Hippocampal formation (tissue), 2 donors: Measurements from ENCODE around the gene KIF18B.

ENCODE experiments used
- DNase-seq, 2 donors: peaks; one replicate each; lab custom pipeline; 2025; lab: John Stamatoyannopoulos, UW

Gene KIF18B

DNA sequence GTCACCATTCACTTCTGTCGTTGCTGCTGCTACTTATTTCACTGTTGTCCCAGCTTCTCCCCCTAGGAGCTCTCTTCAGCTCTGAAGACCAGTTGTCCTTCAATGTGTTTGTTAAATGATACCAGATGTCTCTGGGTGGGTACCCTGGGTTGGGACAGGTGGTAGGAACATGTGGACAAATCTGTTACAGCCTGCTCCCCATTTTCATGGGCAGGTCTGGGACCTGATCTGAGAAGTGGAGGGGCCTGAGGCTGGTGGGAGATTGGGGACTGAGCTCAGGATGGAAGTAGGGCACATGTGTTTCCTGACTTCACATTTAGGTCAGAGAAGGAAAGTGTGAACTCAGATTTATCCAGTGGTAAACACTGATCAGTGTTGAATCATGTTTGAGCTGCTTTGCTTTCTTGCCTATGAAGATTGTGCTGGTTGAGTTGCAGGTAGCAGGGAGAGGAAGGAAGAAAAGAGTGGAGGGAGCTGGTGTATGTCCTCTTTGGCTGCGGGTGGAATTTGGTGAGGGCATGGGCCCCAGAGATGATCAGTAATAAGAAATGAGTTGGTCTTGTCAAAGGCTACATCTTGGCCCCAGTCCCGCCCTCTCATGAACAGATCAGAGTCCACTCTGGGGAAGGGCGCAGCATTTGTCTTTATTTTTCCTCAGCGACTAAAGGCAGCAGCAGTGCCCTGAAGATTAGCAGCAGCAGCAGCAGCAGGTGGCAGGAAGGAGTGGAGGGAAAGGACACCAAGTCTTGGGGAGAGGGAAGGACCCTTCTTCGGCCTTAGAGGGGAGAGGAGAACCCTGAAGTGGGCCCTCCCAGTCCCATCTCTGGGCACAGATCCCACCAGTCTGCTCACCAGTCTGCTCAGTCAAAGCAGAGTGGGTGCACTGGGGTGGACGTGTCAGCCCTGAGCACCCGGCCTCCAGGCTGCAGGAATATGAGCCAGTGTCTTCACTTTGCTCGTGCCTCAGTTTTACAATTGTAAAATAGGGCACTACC is 42.3 kb downstream of the KIF18B start:
- no peak for DNase-seq

DNA sequence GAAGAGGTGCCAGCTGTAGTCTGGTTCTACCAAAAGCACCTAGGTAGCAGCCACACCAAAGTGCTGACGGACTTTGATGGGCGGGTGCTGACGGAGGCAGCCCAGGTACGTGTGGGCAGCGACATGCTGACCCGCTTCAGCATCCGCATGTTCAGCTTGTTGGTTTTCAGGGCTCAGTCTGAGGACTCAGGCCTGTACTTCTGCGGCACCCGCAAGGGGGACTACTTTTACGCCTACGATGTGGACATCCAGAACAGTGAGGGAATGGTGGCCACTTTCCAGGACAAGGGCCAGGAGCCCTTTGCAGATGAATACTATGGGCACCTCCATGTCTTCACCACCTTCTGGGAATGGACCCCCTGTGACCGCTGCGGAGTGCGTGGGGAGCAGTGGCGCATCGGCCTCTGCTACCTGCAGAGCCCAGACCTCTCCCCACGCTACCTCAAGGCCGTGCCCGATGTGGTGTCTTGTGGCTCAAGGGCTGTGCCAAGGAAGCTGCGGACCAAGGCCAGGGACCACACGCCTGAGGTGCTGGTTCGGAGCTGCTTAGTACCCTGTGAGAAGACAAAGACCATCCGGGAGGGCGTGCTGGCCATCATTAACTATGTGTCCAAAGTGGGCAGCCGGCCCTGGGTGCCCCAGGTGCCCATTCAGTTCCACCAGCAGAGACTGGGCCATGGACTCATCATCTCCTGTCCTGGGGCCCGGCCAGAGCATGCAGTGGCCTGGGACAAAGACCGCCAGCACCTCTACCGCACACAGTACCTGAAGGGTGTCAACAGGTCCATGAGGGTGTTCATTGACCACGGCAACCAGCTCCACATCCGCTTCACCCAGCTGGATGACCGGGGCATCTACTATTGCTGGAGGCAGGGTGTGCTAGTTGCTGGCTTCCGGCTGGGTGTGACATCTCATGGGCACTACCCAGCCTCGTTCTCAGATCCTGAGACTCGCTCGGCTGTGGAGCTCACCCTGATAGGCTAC is 43.3 kb downstream of the KIF18B start:
- no peak for DNase-seq

DNA sequence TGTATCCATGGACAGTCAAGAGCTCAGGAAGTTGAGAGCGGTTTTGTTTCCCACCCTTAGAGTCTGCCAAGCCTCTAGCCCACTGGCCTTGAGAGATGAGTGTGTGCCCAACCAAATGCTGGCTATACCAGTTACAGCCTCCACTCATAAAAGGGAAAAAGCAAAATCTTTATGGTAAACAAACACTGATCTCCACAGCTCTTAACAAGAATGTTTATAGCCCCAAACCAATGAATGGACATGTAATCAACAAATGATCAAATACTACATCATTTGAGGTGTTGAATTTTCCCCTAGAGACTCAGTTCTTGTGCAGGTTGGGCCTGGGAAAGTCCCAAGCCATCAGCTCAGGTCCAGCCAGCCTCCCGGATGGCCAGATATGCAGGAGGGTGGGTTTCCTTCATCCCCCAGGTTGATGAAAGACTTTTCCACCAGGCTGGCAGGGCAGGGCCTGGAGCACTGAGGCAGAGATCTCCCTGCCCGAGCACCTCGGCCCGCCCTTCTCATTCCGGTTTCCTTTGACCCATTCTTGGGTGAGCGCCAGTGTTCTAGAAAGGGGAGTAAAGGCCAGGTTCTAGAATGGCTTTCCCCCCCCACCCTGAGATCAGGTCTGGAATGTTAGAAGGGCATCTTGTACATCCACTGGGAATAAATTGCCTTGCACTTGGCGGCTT is 44.4 kb downstream of the KIF18B start:
- DNase-seq = no peak

DNA sequence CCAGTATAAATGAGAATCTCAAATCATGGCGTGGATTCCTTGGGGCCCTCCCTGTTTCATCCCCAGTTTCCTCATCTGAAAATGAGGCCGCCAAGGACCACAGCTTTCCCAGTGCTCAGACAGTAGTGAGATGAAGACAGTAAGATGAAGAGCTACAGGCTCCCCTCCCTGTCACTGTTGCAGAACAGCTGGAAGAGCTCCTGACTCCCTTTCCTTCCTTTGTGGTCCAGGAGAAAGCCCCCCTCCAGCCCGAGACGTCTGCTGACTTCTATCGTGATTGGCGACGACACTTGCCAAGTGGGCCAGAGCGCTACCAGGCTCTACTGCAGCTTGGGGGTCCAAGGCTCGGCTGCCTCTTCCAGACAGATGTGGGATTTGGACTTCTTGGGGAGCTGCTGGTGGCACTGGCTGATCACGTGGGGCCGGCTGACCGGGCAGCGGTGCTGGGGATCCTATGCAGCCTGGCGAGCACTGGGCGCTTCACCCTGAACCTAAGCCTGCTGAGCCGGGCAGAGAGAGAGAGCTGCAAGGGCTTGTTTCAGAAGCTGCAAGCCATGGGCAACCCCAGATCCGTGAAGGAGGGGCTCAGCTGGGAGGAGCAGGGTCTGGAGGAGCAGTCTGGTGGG is 45.3 kb downstream of the KIF18B start:
- no peak for DNase-seq

DNA sequence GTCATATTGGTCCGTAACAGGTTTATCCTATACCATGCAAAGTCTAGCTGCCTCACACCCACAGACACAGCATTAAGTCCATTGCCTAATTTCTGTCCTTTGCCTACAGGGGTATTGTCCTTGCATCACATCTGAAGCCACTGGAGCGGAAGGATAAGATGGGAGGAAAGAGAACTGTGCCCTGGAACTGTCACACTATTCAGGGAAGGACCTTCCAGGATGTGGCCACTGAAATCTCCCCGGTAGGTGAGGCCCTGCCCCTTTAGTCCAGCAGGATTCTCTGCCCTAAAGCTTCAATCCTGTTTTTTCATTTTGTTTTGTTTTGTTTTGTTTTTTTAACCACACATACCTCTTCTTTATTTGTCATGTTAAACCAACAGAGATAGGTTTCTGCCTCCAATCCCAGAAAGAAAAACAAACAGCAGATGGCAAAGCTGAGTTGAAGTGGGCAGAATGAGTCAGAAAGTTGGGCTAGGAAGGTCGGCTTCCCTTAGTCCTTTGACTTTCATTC is 46.1 kb downstream of the KIF18B start:
- DNase-seq = no peak

DNA sequence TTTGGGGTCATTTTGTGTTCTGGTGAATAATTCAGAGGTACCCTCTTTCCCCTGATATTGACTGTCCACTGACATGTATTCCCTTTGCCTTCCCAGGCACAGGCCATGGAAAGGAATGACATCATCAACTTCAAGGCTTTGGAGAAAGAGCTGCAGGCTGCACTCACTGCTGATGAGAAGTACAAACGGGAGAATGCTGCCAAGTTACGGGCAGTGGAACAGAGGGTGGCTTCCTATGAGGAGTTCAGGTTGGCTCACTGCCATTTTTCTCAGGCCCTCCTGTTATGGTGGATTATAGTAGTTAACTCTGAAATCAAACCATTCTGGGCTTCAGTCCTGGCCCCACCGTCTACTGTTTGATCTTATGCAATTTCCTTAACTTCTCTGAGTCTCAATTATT is 46.7 kb downstream of the KIF18B start:
- peak in 1 of 2 donors; percentile 27 for DNase-seq

DNA sequence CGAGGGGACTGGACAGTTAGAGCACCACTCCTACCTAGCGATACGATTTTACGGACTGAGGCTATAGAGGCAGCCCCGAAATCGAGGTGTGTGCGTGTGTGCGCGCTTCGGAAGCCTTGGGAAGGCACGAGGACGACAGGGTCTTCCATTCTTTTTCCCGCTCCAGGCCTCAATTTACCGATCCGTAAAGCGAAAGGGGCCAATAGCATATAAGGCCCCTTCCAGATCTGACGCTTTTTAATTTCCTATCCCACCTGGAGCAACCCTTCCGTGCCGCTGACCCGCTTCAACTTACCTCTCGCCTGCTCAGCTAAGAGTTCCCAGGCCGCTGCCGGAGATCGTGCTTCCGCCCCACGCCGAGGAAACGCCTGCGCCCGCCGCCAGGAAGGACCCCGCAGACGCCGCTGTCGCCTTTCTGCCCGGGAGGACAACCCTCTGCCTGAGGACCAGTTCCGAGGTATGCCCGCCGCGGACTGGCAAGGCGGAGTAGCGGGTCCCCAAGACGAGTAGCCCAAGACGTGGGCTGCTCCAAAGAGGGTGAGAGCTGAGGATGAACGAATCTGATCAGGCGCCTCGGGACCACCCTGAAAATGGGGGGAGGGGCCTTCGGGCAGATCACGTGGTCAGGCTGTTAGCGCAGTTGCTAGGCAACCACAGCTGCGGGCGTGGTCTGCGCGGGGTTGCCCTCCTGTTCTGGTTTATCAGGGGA is 48.3 kb downstream of the KIF18B start, which contains the start of gene EFTUD2:
Gene EFTUD2, minus strand, starts transcription at position 372 of the 709 bp plus-strand sequence. CDS start 4,924 bp downstream, outside the sequence.
- peak; percentile 94 to 95 for DNase-seq

DNA sequence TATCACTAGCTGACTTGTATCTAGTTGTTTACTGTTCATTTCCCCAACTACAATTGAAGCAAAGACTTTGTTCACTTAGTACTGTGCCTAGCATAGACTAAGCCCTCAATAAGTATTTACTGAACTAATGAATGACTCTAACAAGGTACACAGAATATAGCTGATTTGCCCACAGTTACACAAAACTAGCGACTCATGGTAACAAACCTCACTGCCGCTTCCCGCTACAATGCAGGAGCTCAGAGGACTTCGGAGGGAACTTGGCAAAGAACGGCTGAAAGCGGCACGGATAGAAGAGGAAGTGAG is 48.9 kb downstream of the KIF18B start:
- no peak for DNase-seq

DNA sequence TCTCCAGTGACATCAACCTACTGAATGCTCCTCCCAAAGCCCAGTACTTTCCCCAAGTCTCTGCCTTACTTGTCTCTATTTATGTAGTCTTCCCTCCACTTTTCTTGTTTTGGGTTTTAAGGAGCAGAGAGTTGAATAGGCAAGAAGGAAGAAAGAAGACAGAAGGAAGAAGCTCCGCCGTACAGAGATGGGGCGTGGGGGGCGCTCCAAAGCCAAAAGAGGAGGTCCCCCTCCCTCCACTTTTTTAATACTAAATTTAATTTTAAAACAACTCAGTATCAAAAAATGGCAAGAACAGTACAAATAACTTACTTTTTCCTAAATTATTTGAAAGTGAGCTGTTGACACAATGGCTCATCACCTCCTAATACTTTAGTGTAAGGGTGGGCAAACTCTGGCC is 52.9 kb downstream of the KIF18B start:
- no peak for DNase-seq

DNA sequence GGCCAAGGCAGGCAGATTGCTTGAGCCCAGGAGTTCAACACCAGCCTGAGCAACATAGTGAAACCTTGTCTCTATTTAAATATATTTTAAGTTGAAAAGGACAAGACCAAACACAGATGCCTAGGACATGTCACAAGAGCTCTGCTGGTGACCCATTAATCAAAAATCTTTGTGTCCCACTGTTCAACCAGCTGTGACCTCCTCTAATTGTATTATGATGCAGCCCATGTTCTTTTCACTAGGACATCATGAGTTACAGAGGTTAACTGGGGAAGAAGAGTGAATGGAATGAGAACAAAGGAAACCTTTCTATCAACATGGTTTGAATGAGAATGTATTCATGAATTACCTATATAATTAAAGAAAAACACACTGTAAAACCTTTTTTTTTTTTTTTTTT is 55.3 kb downstream of the KIF18B start:
- no peak for DNase-seq

DNA sequence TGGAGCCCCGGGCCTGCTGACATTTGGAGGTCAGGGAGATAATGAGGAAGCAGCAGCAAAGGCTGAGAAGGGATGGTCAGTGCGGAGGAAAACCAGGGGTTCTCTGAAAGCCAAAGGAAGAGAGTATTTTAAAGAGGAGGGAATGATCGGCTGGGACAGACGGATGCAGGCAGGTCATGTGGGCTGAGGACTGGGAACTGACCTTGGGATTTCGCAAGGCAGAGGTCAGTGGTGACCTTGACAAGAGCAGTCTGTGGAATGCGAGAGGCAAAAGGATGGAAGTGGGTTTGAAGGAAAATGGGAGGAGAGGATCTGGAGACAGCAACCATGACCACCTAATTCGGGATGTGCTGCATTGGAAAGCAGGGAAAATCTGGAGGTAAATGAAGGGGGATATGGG is 58.6 kb downstream of the KIF18B start:
- no peak for DNase-seq

DNA sequence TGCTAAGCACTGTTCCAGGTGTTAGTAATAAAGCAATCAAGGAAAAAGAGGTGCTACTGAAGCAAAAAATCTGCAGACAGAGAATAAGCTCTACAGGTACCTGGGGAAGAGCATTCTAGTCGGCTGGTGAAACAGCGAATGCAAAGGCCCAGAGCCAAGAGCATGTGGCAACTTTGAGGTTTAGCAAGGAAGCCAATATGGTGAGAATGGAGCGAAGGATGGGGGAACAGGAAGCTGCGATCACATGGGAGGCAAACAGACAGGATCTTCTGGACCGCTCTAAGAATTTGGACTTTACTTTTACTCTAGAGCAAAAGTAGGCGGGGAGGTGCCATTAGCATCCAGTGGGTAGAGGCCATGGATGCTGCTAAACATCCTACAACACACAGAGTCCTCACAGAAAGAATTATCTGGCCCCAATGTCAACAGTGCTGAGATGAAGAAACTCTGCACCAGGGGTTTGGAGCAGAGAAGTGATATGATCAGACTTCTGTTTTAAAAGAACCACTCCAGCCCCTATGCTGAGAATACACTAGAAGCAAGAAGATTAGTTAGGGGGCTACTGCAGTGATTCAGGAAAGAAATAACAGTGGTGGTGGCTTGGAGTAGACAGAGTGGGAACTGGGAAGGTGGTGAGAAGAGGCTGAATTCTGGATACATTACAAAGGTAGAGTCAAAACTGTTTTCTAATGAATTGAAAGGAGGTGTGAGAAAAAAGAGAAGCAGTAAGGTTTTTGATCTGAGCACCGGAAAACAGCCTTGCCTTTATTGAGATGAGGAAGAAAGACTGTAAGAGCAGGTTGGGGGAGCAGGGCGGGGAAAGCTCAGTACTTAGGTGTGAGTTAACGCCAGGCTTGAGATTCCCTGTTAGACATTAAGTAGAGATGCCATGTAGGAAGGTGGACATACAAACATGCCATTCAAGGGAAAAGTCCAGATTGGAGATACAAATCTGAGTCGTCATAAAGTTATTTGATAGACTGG is 59.3 kb downstream of the KIF18B start:
- DNase-seq = no peak

DNA sequence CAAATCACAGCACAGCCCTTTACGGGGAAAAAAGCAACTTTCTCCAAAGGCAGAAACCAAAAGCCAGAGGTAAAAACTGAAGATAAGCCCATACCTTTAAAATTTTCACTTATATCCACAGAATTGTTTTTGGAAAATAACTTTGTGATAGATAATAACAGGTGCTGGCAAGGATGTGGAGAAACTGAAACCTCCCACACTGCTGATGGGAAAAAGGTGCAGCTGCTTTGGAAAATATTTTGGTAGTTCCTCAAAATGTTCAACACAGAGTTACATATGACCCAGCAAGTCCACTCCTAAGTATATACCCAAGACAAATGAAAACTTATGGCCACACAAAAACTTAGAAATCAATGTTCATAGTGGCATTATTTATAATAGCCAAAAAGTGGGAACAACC is 60.6 kb downstream of the KIF18B start:
- DNase-seq = no peak

DNA sequence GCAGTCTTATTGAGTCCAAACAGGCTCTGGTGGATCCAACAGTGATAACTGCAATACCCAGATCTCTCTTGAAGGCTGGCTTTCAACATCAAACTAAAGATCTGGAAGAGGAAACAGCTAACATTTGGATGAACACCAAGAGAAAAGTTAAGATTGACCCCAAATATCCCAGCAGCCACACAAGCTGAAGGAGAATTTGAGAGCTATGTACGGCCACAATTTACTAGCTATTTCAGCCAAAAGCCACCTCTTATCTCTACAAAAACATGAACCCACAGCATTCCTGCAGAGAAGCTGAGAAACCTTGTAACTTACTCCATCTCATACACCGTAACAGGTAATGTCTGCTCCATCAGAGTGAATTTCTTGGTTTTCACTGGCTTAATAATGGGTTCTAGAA is 62.6 kb downstream of the KIF18B start:
- DNase-seq = no peak

DNA sequence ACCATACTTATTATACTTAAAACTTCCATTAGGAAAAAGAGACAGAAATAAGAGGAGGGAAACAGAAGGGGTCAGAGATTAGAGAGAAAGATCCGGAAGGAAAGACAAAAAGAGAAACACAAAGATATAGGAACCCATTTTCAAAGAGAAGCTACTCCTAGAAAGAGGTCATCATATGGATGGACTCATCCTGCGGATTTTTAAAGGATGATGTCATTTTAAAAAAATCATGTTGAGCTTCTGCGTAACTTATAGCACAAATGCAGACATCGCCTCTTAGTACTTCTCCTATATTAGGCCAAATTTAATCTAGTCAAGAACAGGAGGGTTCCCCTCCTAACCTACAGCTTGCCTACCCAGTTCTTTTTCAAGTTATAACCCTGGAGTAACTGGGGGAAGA is 66.4 kb downstream of the KIF18B start:
- no peak for DNase-seq

DNA sequence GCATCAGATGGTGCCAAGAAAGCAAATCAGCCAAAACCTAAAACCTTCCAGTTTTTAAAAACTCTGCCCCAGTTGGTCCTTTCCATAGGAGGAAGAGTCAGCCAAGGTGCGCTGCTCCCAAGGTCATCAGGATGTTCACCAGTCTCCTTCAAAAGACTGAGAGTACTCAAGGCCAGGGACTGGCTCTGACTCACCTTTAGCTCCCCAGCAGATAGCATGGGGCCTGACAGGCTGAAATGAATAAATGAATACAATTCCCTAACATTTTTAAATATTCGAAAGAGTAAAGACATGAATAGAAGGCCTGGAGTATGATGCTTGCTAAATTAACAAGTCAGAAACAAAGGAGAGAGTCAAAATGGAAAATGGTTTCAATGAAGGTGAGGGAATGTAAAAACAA is 67.5 kb downstream of the KIF18B start:
- no peak for DNase-seq

DNA sequence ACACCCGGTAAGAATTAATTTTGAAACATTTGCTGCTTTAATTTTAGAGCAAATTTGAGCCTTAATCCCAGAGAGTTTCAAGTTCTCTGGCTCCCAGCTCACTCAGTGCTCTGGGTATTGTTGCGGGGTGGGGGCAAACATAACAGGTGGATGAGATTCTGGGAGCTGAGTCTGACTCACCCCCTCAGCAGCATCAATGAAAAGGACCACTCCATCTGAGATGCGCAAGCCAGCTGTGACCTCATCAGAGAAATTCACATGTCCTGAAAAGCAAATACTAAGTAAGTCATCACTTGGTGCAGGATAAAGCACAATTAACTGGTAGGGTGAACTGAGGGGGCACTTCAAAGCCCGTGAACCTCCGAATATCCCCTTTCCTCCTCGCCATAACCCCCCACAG is 68.2 kb downstream of the KIF18B start:
- no peak for DNase-seq

DNA sequence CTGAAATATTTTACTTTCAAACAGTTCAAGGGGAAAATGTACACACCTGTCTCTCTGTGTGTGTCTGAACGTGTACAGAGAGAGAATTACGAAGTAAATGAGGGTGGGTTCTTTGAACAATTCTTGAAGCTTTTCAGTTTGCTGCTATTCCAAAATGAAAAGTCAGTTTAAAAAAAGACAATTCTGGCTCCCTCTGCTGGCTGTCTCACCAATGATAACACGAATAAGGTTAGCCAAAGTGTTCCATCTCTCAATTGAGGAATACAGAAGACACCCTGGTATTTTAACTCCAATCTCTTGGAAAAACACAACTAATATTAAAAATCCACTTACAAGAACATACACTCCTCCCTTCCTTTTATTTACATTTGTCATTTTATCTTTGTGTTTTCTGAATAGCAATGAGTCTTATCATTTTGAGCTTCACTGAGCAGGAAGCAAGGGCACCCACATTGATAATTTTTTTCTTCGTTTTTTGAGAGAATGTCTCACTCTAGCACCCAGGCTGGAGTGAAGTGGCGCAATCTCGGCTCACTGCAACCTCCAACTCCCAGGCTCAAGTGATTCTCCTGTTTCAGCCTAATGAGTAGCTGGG is 68.8 kb downstream of the KIF18B start:
- peak in 1 of 2 donors; percentile 31 for DNase-seq

DNA sequence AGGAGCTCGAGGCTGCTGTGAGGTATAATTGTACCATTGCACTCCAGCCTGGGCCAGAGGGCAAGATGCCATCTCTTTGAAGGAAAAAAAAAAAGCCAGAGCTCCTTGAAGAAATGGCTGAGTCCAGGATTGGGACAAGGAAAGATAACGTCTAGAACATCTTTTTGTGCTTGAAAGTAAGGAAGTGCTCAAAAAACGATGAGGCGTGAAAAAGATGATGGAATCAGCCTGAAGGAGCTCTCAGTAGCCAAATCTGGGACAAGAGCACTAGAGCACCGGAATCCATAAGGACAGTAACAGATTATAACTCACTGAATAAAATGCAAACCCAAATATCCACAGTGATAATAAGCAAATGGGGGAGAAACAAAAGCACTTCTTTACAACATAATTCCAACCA is 70.5 kb downstream of the KIF18B start:
- DNase-seq = no peak
